Stimulated activated CD8-positive, alpha-beta memory T cell treated with anti-CD3 and anti-CD28 coated beads, Interleukin-15, amount 100 ng/mL, for 1 hour (primary cell): ENCODE data around the gene MTUS2.

Source experiments
- DNase-seq: peaks from one replicate; pipeline ENCODE4 v3.0.0-alpha.2; 2020; ENCODE audit warnings: low read depth

MTUS2 gene

DNA sequence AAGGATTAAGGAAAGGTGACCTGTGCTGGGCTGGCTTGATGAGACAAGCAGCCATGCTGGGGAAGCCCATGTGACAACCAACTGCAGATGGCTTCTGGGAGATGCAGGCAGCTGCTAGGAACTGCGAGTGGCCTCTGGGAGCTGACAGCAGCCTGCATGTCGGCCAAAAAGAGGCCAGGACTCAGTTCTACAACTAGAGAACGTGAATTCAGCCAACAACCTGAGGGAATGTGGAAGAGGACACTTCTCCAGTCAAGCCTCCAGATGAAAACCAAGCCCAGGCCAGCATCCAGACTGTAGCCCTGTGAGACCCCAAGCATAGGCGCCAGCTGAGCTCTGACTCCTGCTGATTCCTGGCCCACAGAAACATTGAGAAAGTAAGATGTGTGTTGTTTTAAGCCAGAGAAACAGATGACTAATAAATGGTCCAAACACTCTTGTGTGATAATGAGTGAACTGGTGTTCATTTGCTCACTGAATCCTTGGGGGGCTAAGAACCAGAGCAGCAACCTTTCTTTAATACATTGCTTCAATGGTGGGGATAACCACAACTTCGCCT is 730.4 kb downstream of the MTUS2 start:
- DNase-seq = no peak

- no peak for DNase-seq
These were observed 731.1 kb downstream of the MTUS2 start for GRCh38 chr13:29551214-29551613.
